ENCODE data around the gene GNG12.

The GNG12 gene

GRCh38 chr1:67785847-67786753 lies 47.2 kb downstream of the GNG12 start:
- DNase-seq (ENCODE audit: low read depth), result no peak

- DNase-seq (ENCODE audit: low read depth), result no peak
These were observed 48.6 kb downstream of the GNG12 start for GRCh38 chr1:67784545-67785186.

GRCh38 chr1:67780637-67781036 lies 52.6 kb downstream of the GNG12 start:
- no peak for DNase-seq (ENCODE audit: low read depth)

GRCh38 chr1:67777440-67777839 lies 55.8 kb downstream of the GNG12 start:
- no peak for DNase-seq (ENCODE audit: low read depth)

- DNase-seq (ENCODE audit: low read depth), result no peak
These were observed 56.3 kb downstream of the GNG12 start for GRCh38 chr1:67777016-67777415.

- no peak for DNase-seq (ENCODE audit: low read depth)
These were observed 59.8 kb downstream of the GNG12 start for GRCh38 chr1:67773462-67773861.

- DNase-seq (ENCODE audit: low read depth), result no peak
These were observed 61.5 kb downstream of the GNG12 start for GRCh38 chr1:67771749-67772148.

GRCh38 chr1:67771152-67771551 lies 62.1 kb downstream of the GNG12 start:
- no peak for DNase-seq (ENCODE audit: low read depth)

GRCh38 chr1:67769633-67770256 lies 63.5 kb downstream of the GNG12 start:
- no peak for DNase-seq (ENCODE audit: low read depth)

GRCh38 chr1:67768480-67768879 lies 64.8 kb downstream of the GNG12 start:
- DNase-seq (ENCODE audit: low read depth), result no peak

GRCh38 chr1:67767103-67767782 lies 66.0 kb downstream of the GNG12 start:
- DNase-seq (ENCODE audit: low read depth), result no peak

GRCh38 chr1:67766141-67766978 lies 66.9 kb downstream of the GNG12 start:
- peak; percentile 25 for DNase-seq (ENCODE audit: low read depth)

GRCh38 chr1:67764633-67765032 lies 68.6 kb downstream of the GNG12 start:
- DNase-seq (ENCODE audit: low read depth), result no peak

GRCh38 chr1:67761730-67762129 lies 71.5 kb downstream of the GNG12 start:
- DNase-seq (ENCODE audit: low read depth), result no peak

GRCh38 chr1:67761091-67761490 lies 72.2 kb downstream of the GNG12 start:
- no peak for DNase-seq (ENCODE audit: low read depth)

GRCh38 chr1:67760030-67760821 lies 73.0 kb downstream of the GNG12 start:
- peak; percentile 59 for DNase-seq (ENCODE audit: low read depth)

GRCh38 chr1:67759692-67760029 lies 73.6 kb downstream of the GNG12 start:
- DNase-seq (ENCODE audit: low read depth), result no peak

- DNase-seq (ENCODE audit: low read depth), result no peak
These were observed 74.2 kb downstream of the GNG12 start for GRCh38 chr1:67759066-67759465.

- DNase-seq (ENCODE audit: low read depth), result no peak
These were observed 77.6 kb downstream of the GNG12 start for GRCh38 chr1:67755619-67756018.

GRCh38 chr1:67755160-67755559 lies 78.1 kb downstream of the GNG12 start:
- no peak for DNase-seq (ENCODE audit: low read depth)

- no peak for DNase-seq (ENCODE audit: low read depth)
These were observed 78.7 kb downstream of the GNG12 start for GRCh38 chr1:67754526-67754920.
